Erythroblast (primary cell): ENCODE measurements around the gene ST6GAL2.

Experiments used
- GATA1 ChIP-seq: IDR thresholded peaks from 2 replicates; pipeline ENCODE4 v1.6.1; 2011; ENCODE audit warnings: low read depth, mild to moderate bottlenecking, control low read depth, low read length, moderate library complexity
- POLR2A ChIP-seq: IDR thresholded peaks from 2 replicates; pipeline ENCODE4 v1.6.1; 2011; ENCODE audit warnings: mild to moderate bottlenecking, low read length

DNA sequence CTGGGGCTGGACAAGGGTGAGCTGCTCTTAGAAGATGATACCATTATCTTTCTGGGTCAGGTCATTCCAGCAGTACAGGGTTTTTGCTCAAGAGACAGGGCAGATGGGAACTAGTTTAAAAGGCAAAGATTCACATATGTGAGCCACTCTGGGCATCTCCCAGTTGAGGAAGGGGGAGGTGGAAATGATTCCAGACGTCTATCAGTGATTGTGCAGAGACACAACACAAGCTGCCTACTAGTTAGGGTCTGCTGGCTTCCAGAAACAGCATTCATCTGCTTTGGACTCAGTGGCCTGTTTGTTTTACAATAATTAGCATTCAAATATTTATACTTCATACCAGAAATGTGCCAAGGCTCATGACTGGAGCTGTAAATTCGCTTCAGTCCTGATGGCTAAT lies 32.3 kb downstream of the ST6GAL2 start:
- TF ChIP-seq POLR2A, result no peak
- no peak for TF ChIP-seq GATA1
